ENCODE measurements around the gene DYRK2.

GRCh38 chr12:67681105-67681778, 32.7 kb downstream of the DYRK2 start:
- TF ChIP-seq CTCF (IDR thresholded peaks at IDR 0.05) (no peak), POLR2A (IDR thresholded peaks at IDR 0.05) (no peak)
